ENCODE measurements around the gene CAMK1D.

GRCh38 chr10:12826800-12827372 lies 477.5 kb downstream of the CAMK1D start:
- TF ChIP-seq, protein P1, sequence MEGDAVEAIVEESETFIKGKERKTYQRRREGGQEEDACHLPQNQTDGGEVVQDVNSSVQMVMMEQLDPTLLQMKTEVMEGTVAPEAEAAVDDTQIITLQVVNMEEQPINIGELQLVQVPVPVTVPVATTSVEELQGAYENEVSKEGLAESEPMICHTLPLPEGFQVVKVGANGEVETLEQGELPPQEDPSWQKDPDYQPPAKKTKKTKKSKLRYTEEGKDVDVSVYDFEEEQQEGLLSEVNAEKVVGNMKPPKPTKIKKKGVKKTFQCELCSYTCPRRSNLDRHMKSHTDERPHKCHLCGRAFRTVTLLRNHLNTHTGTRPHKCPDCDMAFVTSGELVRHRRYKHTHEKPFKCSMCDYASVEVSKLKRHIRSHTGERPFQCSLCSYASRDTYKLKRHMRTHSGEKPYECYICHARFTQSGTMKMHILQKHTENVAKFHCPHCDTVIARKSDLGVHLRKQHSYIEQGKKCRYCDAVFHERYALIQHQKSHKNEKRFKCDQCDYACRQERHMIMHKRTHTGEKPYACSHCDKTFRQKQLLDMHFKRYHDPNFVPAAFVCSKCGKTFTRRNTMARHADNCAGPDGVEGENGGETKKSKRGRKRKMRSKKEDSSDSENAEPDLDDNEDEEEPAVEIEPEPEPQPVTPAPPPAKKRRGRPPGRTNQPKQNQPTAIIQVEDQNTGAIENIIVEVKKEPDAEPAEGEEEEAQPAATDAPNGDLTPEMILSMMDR (IDR thresholded peaks at IDR 0.05), result no peak
- no peak for TF ChIP-seq POLR2A (IDR thresholded peaks at IDR 0.05)
